Activated gamma-delta T cell treated with anti-CD3 and anti-CD28 coated beads, Interleukin-2, amount 50 U/mL, for 16 hours (primary cell): ENCODE measurements around the gene TOR2A.

ENCODE experiments used
- DNase-seq: peaks from one replicate; pipeline ENCODE4 v3.0.0-alpha.2; 2020; ENCODE audit warnings: low read depth

TOR2A gene

GRCh38 chr9:127720031-127720864, 14.8 kb downstream of the TOR2A start:
- no peak for DNase-seq

GRCh38 chr9:127717766-127718165, 17.3 kb downstream of the TOR2A start:
- no peak for DNase-seq

GRCh38 chr9:127716412-127716811, 18.7 kb downstream of the TOR2A start:
- DNase-seq = no peak

GRCh38 chr9:127715470-127716337, 19.4 kb downstream of the TOR2A start, which contains the start of the genes PTRH1 and TTC16:
TSS of gene PTRH1 (minus strand) at chr9:127715663. CDS start at chr9:127715639, 24 bp downstream.
TSS of gene TTC16 (plus strand) at chr9:127716079. CDS start at chr9:127716146, 67 bp downstream.
- DNase-seq = peak; percentile 95

GRCh38 chr9:127714951-127715469, 20.1 kb downstream of the TOR2A start:
- DNase-seq = no peak

GRCh38 chr9:127714020-127714750, 20.9 kb downstream of the TOR2A start:
- no peak for DNase-seq

GRCh38 chr9:127712867-127713266, 22.2 kb downstream of the TOR2A start:
- DNase-seq = no peak

- no peak for DNase-seq
Measured at GRCh38 chr9:127712371-127712770, 22.7 kb downstream of the TOR2A start.

- DNase-seq = no peak
Measured at GRCh38 chr9:127711831-127712274, 23.2 kb downstream of the TOR2A start.

- no peak for DNase-seq
Measured at GRCh38 chr9:127711226-127711701, 23.8 kb downstream of the TOR2A start.

GRCh38 chr9:127710204-127710783, 24.8 kb downstream of the TOR2A start:
- DNase-seq = no peak

- DNase-seq = no peak
Measured at GRCh38 chr9:127708952-127709587, 26.0 kb downstream of the TOR2A start.

GRCh38 chr9:127707766-127708165, 27.3 kb downstream of the TOR2A start:
- DNase-seq = peak; percentile 17

- no peak for DNase-seq
Measured at GRCh38 chr9:127706836-127707241, 28.3 kb downstream of the TOR2A start, which contains the start of gene CFAP157. TSS of gene CFAP157 (plus strand) at chr9:127706988. CDS start at chr9:127707032, 44 bp downstream.

- DNase-seq = no peak
Measured at GRCh38 chr9:127705577-127706379, 29.3 kb downstream of the TOR2A start.

- DNase-seq = no peak
Measured at GRCh38 chr9:127703289-127703946, 31.7 kb downstream of the TOR2A start.

GRCh38 chr9:127700594-127701255, 34.4 kb downstream of the TOR2A start:
- DNase-seq = no peak

GRCh38 chr9:127700140-127700539, 35.0 kb downstream of the TOR2A start:
- no peak for DNase-seq
